PC-3 (cell line): ENCODE results near the gene KRTAP6-3. TPM values are rescaled to one million over a fixed set of nuclear protein-coding genes. Genes with fewer than 3 reads are reported as not detected.
A peak's percentile ranks its signal among the peaks of the same experiment; 100 is the strongest.

Source experiments
- ATAC-seq: fragments of 200-7000 bp; cut with Tn5 transposase; 2 replicates; pipeline ENCODE4 v1.9.1; 2020; ENCODE audit warnings: mild to moderate bottlenecking, moderate library complexity
- BruUV-seq: library from RNA; stranded (reverse); fragments of 400-500 nt; replicated peaks from 2 replicates; lab custom pipeline; 2021; lab: Mats Ljungman, UMichigan
- CTCF ChIA-PET: fragments of 300-600 bp; sonication (Branson Sonifier 250); formaldehyde crosslinking; loops from one replicate; lab custom pipeline; 2022; ENCODE audit warnings: antibody characterized with exemption; lab: Charles Lee
- POLR2A ChIA-PET: fragments of 300-600 bp; sonication (Branson Sonifier 250); formaldehyde crosslinking; loops from one replicate; lab custom pipeline; 2022; ENCODE audit warnings: antibody characterized with exemption; ENCODE audit not compliant: unreplicated experiment; lab: Charles Lee
- DNase-seq: peaks from one replicate; pipeline ENCODE4 v3.0.0-alpha.2; 2015
- H2AFZ ChIP-seq: fragments of 300-600 bp; sonication (generic); 2 replicates; pipeline ENCODE4 v1.6.0; 2016; ENCODE audit warnings: antibody characterized with exemption, low read length
- H3F3A ChIP-seq: fragments of 300-600 bp; sonication (generic); one replicate; pipeline ENCODE4 v1.6.0; 2017; ENCODE audit warnings: antibody characterized with exemption, low read length, control low read depth, mild to moderate bottlenecking; ENCODE audit not compliant: unreplicated experiment
- H3K27ac ChIP-seq: fragments of 300-600 bp; sonication (generic); 2 replicates; pipeline ENCODE4 v1.5.1; 2016; ENCODE audit warnings: mild to moderate bottlenecking, low read length
- H3K27me3 ChIP-seq: fragments of 300-600 bp; sonication (generic); 2 replicates; pipeline ENCODE4 v1.6.1; 2016; ENCODE audit warnings: low read length, mixed read lengths
- H3K36me3 ChIP-seq: fragments of 300-600 bp; sonication (generic); 2 replicates; pipeline ENCODE4 v1.6.1; 2016; ENCODE audit warnings: low read depth, mixed run types, low read length, mixed read lengths
- H3K4me1 ChIP-seq: fragments of 300-600 bp; sonication (generic); 2 replicates; pipeline ENCODE4 v1.5.1; 2016; ENCODE audit warnings: low read length; ENCODE audit not compliant: insufficient read depth
- H3K4me2 ChIP-seq: fragments of 300-600 bp; sonication (generic); 2 replicates; pipeline ENCODE4 v1.6.0; 2016; ENCODE audit warnings: low read length
- H3K4me3 ChIP-seq: fragments of 300-600 bp; sonication (generic); 2 replicates; pipeline ENCODE4 v1.5.1; 2016; ENCODE audit warnings: mild to moderate bottlenecking, low read length, mixed read lengths
- H3K79me2 ChIP-seq: fragments of 300-600 bp; sonication (generic); 2 replicates; pipeline ENCODE4 v1.6.1; 2017; ENCODE audit warnings: low read length, mixed read lengths
- H3K9ac ChIP-seq: fragments of 300-600 bp; sonication (generic); 2 replicates; pipeline ENCODE4 v1.6.0; 2016; ENCODE audit warnings: mild to moderate bottlenecking, low read length
- H3K9me2 ChIP-seq: fragments of 300-600 bp; sonication (generic); replicated peaks from 2 replicates; pipeline ENCODE4 v1.6.1; 2016; ENCODE audit warnings: mixed run types, low read length, mixed read lengths
- H3K9me3 ChIP-seq: fragments of 300-600 bp; sonication (generic); 2 replicates; pipeline ENCODE4 v1.6.1; 2016; ENCODE audit warnings: low read length, mixed read lengths
- H4K20me1 ChIP-seq: fragments of 300-600 bp; sonication (generic); 2 replicates; pipeline ENCODE4 v1.6.1; 2016; ENCODE audit warnings: low read length, mixed read lengths
- CTCF ChIP-seq: fragments of 300-600 bp; sonication (generic); conservative IDR thresholded peaks from 2 replicates; pipeline ENCODE4 v1.5.1; 2017; ENCODE audit warnings: antibody characterized with exemption, low read depth, mild to moderate bottlenecking, low read length
- EZH2 ChIP-seq: fragments of 300-600 bp; sonication (generic); IDR thresholded peaks from one replicate; pipeline ENCODE4 v1.6.1; 2017; ENCODE audit warnings: antibody characterized with exemption, mild to moderate bottlenecking, low read length; ENCODE audit not compliant: unreplicated experiment
- EZH2phosphoT487 ChIP-seq: fragments of 300-600 bp; sonication (generic); IDR thresholded peaks from 2 replicates; pipeline ENCODE4 v1.6.1; 2018; ENCODE audit warnings: mild to moderate bottlenecking, antibody characterized with exemption, low read length, borderline replicate concordance
- intact Hi-C: fragments of 100-400 bp; cut with micrococcal nuclease; formaldehyde crosslinking; loops from 2 replicates; pipeline ENCODE4 v1.9.0; 2023
- total RNA-seq: library from RNA; depleted of rRNA; stranded (reverse); fragments of >200 nt; gene quantifications from 2 replicates; pipeline ENCODE4 v1.2.3, GENCODE V29; 2014

The KRTAP6-3 gene
- total RNA-seq, 1 experiment from 2014 or later = not detected

GRCh38 chr21:30629200-30629599 lies 37.0 kb downstream of the KRTAP6-3 start:
- CTCF ChIA-PET = no interaction called here
- no peak overlapping the region for H3K9ac ChIP-seq
- BruUV-seq = no TSS peak

DNA sequence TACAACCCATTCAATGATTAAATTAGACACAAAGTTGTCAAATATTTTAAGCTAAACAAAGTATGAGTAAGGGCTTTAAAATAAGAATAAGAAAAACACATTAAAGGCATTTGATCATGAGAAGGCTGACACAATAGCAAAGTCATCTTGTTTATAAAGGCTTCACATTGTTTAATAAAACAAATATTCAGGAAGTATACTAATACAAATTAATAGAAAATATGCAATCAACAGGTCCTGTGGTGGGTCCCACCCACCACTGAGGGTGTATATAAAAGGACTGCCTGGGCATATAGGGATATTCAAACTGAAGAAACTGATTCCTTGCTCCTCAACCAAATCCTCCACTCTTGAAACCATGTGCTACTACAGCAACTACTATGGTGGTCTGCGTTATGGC lies 42.7 kb downstream of the KRTAP6-3 start, which contains the start of gene KRTAP20-2:
KRTAP20-2 (plus strand) TSS at position 301 of the 400 bp plus-strand sequence; CDS start at position 359, 58 bp downstream.
- BruUV-seq = no TSS peak
- Histone ChIP-seq H3K4me1 (no peaks in the 10 kb centered on the region), H3K79me2 (no peaks in the 10 kb centered on the region), H3F3A (no peaks in the 10 kb centered on the region), H3K36me3 (no peaks in the 10 kb centered on the region), H3K27ac (no peak within 1 kb of the TSS), H3K4me2 (no peak within 1 kb of the TSS), H3K27me3 (no peaks in the 10 kb centered on the region), H4K20me1 (no peaks in the 10 kb centered on the region), H3K9me3 (no peaks in the 10 kb centered on the region), H3K9me2 (0 out of 2 replicates have a peak, but pooled peaks cover 3% of the 10 kb centered on the region), H3K4me3 (no peak within 1 kb of the TSS), H2AFZ (no peak within 1 kb of the TSS), H3K9ac (no peak within 1 kb of the TSS)
- POLR2A ChIA-PET = no interaction called here
- TF ChIP-seq EZH2 = no peak
- no peak for TF ChIP-seq CTCF
- no peak for TF ChIP-seq EZH2phosphoT487
- DNase-seq (no peak), ATAC-seq (peak; percentile 20; the same call in 1 of the 2 replicates)
- CTCF ChIA-PET = no interaction called here
- intact Hi-C loops = no loop called here

More at GRCh38 chr21:30629200-30629599, 37.0 kb downstream of the KRTAP6-3 start:
- intact Hi-C loops = no loop called here
- Histone ChIP-seq H3K9me2 (no peaks in the 10 kb centered on the region), H3K36me3 (no peaks in the 10 kb centered on the region), H3K4me2 (no peak overlapping the region), H3K27me3 (no peaks in the 10 kb centered on the region), H3K4me1 (0 out of 2 replicates have a peak, but pooled peaks cover 3% of the 10 kb centered on the region), H3K27ac (no peak overlapping the region), H3K79me2 (no peaks in the 10 kb centered on the region), H3K9me3 (no peaks in the 10 kb centered on the region), H3K4me3 (no peak overlapping the region), H3F3A (no peaks in the 10 kb centered on the region), H4K20me1 (no peaks in the 10 kb centered on the region), H2AFZ (no peak overlapping the region)
- DNase-seq (no peak), ATAC-seq (no peak)
- TF ChIP-seq EZH2 (no peak), EZH2phosphoT487 (no peak), CTCF (no peak)
- POLR2A ChIA-PET = no interaction called here

- Histone ChIP-seq H3K4me1 (no peaks in the 10 kb centered on the region), H3K79me2 (no peaks in the 10 kb centered on the region), H3K9ac (no peak overlapping the region), H2AFZ (no peak overlapping the region), H3K27ac (no peak overlapping the region), H3K9me3 (no peaks in the 10 kb centered on the region), H3K36me3 (no peaks in the 10 kb centered on the region), H3K9me2 (0 out of 2 replicates have a peak, but pooled peaks cover 3% of the 10 kb centered on the region), H3K4me2 (no peak overlapping the region), H3F3A (no peaks in the 10 kb centered on the region), H3K4me3 (no peak overlapping the region), H4K20me1 (no peaks in the 10 kb centered on the region), H3K27me3 (no peaks in the 10 kb centered on the region)
- intact Hi-C loops = no loop called here
- BruUV-seq = no TSS peak
- POLR2A ChIA-PET = no interaction called here
- ATAC-seq (no peak), DNase-seq (no peak)
- CTCF ChIA-PET = no interaction called here
- no peak for TF ChIP-seq EZH2phosphoT487
- no peak for TF ChIP-seq CTCF
- TF ChIP-seq EZH2 = no peak
Measured at GRCh38 chr21:30638686-30639085, 46.4 kb downstream of the KRTAP6-3 start.
